NCI-H1092 (cell line): ENCODE data around the gene BCAS1.

ENCODE experiments used
- DNase-seq: peaks from one replicate; lab custom pipeline; 2025; lab: John Stamatoyannopoulos, UW

Gene BCAS1, protein sequence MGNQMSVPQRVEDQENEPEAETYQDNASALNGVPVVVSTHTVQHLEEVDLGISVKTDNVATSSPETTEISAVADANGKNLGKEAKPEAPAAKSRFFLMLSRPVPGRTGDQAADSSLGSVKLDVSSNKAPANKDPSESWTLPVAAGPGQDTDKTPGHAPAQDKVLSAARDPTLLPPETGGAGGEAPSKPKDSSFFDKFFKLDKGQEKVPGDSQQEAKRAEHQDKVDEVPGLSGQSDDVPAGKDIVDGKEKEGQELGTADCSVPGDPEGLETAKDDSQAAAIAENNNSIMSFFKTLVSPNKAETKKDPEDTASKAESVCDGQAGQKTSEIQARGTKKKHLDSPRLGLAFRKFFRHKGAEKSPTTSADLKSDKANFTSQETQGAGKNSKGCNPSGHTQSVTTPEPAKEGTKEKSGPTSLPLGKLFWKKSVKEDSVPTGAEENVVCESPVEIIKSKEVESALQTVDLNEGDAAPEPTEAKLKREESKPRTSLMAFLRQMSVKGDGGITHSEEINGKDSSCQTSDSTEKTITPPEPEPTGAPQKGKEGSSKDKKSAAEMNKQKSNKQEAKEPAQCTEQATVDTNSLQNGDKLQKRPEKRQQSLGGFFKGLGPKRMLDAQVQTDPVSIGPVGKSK

DNA sequence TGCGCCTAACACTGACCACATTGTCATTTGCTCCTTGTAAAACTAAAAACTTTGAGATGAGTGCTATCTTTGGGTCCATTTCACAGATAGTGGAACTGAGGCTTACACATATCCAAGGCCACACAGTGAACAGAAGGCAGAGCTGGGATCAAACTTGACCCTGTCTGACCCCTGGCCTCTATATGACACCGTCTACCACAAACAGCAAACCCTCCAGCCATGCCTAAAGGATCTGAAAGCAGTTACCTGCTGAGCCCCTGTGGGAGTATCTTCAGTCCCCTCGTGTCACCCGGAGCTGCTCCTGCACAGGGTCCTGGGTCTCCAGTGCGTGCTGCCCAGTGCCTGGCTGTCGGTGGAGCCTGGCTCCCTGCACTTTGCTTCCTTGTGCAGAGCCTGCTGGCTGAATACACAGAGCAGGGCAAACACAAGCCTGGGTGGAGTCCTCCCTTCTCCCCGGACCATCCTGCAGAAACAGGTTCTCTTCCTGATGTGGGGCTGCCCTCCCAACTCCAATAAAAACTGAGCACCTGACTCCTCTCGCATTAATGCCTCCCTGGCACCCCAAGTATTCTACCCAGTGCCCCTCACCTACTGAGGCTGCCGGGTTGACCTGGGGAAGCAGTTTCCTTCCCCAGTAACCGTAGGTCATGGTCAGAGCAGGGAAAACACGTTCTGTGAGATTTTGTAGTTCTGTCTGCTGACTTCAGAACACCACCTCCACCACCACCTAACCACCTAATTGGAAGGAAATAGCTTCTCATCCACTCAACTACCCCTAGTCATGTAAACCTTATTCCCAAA lies at the start of gene BCAS1:
BCAS1 (minus strand) TSS at position 408 of the 801 bp plus-strand sequence. CDS start 11,876 bp downstream, outside the sequence.
- DNase-seq, result no peak

DNA sequence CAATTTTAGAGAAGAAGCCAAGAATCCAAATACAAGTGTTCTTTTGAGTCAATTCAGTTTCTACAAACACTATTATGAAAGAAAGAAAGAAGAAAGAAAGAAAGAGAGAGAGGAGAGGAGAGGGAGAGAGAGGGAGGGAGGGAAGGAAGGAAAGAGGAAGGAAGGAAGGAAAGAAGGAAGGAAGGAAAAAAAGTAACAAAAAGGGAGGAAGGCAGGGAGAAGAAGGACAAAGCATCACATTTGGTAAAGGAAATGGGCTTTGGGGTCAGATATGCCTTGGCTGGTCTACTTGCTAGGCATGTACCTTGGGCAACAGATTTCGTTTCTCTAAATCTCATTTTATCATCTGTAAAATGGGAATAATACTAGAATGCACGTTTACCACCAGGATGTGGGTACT lies 49.4 kb upstream of the BCAS1 start:
- no peak for DNase-seq

DNA sequence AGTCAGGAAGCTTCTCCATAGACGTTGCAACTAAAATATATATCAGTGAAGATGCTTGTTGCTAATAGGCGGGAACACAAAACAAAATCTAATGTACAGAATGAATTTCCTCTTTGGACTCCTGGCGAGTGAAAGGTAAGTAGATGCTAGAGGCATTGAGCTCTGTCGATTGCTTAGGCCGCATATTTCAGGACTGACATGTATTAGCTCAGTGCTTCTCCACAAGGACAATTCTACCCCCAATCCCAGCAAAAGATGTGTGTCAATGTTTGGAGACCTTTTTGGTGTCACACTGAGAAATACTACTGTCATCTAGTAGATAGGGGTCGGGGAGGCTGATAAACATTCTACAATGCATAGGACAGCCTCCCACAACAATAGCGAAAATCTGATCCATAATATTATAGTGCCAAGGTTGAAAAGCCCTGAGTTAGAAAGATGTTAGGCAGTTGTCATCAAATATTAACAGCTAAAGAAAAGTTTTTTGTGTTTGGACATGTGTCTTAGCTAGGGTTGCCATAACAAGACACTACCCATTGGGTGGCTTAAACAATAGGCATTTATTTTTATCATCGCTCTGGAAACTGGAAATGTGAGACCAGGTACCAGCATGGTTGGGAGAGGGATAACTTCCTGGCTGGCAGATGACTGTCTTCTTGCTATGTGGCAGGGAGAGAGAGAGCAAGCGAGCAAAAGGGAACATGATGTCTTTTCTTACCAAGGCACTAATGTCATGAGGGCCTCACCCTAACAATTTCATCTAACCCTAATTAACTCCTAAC lies 48.0 kb upstream of the BCAS1 start:
- no peak for DNase-seq

DNA sequence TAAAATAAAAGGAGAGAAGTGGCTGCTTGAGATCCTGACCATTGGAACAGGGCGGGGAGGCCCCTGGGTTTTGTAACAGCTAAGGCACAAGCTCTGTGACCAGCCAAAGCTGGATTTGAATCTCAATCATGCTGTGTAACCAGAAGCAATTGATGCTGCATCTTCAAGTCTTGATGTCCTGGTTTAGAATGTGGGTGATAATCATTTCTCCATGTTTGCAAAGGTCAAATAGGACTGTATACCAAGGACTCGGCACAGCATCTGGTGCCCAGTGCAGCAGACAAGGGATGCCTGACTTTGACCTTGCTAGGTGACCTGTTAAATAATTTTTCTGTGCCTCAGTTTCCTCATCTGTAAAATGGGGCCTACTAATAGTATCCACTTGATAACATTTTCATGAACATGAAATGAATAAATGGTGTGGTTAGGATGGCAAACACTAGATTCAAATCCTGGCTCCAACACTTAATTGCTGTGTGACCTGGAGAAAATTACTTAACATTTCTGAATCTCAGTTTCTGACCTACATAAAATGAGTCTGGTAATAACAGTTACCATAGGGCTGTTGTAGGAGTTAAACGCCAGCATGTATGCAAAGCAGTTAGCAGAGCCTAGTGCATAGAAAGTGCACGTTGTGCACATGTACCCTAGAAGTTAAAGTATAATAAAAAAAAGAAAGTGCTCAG lies 46.3 kb upstream of the BCAS1 start:
- no peak for DNase-seq

DNA sequence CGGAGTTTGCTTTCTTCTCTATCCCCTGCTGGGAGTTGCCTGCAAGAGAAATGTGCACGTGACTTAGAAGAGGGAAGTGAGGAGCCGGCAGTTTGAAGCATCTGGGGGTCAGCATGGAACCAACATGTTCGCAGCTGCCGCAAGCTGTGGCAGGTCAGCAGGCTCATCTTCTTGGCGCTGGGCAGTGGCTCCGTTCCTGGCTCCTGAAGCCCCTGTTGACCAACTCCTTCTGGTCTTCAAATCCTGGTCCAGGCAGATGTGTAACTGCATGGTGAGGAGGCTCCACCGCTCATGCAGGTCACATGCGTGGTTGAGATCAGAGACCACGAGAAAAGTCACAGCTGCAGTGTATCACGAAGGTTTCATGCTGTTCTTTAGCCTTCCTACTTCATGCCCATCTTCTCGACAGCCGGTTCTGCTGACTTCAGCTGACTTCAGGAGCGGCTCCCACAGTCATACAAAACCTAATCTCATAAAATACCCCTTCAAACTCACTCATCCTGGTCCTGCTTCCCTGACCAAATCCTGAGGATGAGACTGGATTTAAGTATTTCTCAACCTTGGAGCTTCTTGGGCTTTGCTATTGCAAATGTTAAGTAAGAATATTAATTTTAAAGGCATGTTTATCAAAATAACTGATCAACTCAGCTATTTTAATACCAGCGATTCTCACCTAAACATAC lies 44.9 kb upstream of the BCAS1 start:
- DNase-seq, result no peak

DNA sequence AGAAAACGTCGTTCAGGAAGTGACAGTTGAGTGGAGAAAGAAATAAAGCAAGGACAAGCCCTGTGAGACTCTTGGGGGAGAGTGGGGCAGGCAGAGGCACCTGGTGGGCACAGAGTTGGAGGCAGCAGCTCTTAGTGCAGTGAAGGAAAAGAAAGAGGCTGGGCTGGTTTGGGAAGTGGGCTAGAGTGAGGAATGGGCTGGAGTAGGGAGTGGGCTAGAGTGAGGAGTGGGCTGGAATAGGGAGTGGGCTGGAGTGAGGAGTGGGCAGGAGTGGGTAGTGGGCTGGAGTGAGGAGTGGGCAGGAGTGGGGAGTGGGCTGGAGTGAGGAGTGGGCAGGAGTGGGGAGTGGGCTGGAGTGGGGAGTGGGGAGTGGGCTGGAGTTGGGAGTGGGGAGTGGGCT lies 43.7 kb upstream of the BCAS1 start:
- no peak for DNase-seq

DNA sequence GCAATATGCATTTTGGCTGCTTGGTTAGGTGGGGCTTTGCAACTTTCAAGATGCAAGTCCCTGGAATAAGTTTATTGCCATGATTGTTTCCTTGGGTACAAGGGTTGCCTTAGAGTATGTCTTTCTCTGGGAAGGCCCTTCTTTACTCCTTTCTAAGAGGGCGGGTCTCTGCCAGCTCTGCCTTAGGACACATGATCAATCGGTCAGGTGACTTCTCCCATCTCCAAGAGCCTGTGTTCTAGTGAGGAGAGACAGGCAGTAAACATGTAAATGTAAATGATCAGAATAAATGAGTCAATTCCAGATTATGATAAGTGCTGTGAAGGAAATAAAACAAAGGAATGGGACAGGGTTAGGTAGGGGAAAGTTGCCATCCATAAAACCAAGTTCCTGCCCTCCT lies 43.2 kb upstream of the BCAS1 start:
- no peak for DNase-seq

DNA sequence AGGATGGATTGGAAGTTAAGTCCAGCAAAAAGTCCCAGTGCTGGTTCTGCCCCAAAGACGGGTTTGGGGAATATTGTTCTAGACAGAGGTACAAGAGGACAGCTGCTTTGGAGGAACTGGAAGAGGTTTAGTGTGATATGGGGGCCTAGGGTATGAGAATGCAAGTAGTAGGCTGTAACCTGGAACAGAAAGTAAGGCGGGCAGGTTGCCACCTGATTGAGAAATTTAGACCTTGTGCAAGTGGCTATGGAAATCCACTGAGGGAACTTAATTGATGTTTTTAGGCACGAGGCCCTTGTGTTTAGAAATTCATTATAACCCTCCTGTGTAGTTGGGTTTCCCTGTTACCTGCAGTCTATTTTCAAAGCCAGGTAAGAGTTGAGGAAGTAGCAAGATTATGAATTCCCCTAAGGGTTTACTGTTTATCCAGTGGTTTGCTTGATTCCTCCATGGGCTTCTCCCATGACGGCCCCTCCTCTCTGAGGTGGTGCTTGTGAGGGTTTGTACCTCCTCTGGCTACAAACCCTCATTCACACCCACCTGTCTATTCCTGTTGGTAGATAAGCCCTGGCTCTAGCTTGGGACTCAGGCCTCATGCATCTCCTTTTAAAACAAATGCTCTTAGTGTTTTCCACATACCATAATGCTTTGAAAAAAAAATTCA lies 42.0 kb upstream of the BCAS1 start:
- DNase-seq, result no peak

DNA sequence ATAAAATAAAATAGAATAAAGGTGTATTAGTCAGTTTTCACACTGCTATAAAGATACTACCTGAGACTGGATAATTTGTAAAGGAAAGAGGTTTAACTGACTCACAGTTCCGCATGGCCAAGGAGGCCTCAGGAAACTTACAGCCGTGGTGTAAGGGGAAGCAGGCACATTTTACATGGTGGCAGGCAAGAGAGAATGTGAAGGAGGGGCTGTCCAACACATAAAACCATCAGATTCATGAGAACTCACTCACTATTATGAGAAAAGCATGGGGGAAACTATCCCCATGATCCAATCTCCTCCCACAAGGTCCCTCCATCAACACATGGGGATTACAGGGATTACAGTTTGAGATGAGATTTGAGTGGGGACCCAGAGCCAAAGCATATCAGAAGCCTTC lies 41.1 kb upstream of the BCAS1 start:
- no peak for DNase-seq

DNA sequence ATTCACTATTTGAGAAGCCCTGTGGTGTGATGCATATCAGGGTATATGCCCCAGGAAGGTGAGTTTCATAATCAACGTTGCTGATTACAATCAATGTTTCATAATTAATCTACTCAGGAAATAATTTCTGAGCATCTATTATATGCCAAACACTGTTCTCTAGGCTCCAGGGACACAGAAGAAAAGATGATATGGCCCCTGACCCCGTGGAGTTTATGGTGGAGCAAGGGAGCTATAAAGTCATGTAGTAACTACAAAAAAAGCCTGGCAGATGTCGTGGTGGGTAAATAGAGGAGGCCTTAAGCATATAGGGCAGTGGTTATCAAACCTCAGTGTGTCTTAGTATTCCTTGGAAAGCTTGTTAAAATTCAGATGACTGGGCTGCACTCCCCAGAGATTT lies 40.1 kb upstream of the BCAS1 start:
- DNase-seq, result no peak

DNA sequence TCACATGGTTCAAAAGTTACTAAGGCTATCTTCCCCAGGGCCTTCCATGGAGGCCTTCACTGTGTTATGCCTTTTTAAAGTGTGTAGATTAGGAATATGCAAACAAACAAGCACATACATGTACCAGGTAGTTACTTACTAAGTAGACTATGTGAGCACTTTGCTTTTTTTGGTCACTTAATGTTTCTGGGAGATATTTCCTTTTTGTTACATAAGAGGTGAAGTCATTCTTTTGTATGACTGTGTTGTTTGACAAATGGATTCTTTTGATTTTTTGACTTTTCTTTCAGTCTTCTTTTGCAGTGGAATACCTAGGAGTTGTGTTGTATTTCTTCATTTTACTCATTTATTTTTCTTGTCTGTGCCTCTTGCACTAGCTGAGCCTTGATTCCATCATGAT lies 39.6 kb upstream of the BCAS1 start:
- no peak for DNase-seq

DNA sequence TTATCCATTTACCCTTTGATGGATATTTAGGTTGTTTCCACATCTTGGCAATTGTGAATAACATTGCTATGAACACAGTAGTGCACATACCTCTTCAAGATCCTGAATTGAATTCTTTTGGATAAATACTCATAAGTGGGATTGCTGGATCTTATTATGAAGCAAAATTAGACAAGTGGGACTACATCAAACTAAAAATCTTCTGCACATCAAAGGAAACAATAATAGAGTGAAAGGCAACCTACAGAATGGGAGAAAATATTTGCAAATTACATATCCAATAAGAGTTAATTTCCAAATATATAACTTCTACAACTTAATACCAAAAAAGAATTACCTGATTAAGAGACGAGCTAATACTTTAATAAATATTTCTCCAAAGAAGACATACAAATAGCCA lies 38.4 kb upstream of the BCAS1 start:
- no peak for DNase-seq

DNA sequence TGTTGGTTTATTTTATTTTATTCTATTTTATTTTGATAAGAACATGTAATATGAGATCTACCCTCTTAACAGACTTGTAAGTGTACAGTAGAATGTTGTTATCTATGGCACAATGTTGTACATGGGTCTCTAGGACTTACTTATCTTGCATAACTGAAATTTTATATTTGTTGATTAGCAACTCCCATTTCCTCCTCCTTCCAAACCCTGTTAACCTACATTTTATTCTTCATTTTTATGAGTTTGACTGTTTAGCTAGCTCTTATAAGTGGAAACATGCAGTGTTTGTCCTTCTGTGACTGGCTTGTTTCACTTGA lies 37.9 kb upstream of the BCAS1 start:
- no peak for DNase-seq

DNA sequence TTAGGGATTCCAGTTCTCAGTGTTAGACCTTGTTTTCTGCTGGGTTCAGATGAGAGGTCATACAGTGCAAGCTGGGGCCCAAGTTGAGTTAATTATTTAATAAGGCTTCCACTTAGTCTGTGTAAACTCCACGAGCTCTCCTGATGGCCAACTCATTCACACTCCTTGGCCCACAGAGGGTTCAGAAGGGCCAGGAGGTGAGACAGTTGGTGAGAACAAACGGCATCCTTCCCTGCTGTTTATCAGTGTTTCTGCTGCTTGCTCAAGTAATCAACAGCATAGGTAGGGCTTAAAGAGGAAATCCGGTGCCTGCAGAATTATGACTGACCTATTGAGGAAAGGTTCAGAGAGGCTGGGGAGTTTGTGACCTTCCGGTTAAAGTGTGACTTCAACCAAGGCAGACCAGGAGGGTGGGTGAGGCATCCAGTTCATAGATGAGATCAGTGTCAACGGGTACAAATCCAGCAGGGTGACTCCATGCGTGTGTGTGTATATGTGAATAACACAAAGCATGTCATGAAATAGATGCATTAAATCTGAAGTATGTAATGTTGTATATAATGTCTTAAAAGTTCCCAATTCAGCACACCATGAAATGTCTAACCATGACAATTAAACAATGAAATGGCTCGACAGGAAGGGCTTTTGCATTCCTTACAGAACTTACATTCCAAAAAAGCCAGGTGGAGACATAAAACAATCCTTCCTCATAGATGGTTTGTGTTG lies 37.4 kb upstream of the BCAS1 start:
- DNase-seq, result no peak

DNA sequence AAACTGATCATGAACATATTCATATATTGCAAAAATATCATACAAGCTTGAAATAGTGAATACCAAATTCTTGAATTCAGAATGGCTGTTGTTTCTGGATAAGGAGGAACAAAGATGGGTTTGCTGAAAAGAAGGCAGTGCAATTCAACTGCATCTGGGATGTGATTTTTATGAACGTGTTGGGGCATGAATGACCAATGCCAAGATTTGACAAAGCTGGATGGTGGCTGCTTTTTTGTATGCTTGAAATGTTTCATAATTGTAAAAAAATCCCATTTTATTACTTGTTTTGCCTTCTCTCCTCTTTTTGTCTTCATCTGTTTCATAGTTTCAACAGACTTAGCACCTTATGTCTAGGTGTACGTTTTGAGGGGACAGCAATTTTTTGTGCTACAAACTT lies 36.8 kb upstream of the BCAS1 start:
- no peak for DNase-seq

DNA sequence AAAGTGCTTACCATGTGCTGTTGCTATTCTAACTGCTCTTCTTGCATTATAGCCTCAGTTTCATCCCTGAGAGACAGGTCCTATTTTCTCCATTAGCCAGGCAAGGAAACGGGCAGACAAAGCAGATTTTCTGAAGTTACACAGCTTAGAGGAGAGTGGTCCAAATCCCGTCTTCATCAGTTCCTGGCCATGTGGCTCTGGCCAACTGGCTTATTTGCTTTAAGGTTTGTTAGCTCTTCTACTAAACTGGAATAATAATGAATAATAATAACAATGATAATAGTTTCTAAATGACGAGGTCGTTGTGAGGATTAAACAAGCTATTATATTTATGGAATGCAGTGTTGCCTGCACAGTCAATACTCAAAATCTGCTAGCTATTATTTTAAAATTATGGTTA lies 35.8 kb upstream of the BCAS1 start:
- no peak for DNase-seq

DNA sequence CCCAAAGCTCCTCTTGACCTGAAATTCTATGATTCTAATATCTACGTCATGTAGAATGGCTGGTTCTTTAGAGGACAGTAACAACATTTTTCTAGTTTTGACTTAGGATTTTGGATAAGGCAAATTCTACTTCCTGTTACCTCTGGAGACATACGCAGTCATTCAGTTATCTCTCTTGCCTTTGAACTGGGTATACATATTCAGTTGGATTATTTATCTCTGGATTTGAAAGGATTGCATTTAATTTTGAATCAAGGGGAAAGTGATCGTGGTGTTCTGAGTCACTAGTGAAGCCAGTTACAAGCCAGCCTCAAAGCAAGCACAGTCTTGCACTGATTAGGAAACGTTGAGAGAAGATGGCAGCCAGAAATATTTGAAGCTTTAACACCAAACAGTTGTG lies 35.3 kb upstream of the BCAS1 start:
- DNase-seq, result no peak

DNA sequence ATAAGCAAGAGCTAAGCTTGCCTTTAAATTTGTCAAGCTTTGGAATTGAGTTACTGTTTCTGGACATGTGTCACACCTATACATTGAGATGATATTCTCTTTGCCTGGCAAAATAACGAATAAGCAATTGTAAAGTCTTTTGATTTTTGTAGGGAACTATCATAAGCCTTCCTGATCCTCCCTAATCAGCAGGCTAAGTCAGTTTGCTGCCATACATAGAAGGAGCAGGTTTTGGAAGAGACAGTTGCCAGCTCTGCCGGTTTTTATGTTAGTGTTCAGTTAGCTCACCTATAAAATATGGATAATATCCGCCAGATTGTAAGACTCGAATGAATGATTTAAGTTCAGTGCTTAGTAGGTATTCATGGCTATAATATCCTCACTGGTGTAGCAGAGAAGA lies 34.4 kb upstream of the BCAS1 start:
- DNase-seq, result no peak

DNA sequence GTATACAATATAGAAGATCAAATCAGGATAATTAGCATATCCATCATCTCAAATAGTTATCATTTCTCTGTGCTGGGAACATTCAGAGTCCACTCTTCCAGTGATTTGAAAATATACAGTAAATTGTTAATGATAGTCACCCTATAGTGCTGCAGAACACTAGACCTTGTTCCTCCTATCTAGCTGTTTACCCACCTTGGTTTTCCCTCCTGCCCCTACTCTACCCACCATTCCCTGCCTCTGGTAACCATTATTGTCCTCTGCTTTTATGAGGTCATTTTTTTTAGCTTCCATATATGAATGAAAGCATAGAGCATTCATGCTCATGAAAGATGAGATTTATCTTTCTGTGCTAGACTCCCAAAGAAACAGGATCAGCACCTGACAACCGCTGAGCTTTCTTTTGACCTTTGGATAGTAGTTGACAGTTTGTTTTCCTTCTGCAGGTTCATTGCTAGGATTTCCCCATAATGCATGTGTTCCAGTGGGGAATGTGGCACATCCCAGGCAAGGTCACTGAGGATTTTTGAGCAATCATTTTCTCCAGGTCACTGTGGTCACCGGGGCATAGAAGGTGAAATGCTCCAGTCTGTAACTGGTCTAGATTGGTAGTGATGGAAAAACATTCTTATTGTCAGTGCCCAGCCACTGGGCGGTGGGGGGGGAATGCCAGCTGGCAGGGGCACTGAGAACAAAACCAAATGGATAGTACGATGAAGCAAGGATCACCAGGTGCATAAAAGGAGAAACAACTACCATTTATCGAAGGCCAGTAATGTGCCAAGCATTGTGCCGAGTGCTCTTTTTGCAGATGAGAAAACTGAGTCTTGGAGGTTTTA lies 33.6 kb upstream of the BCAS1 start:
- DNase-seq, result no peak
